ENCODE data around the gene YIPF1.
A peak's percentile ranks its signal among the peaks of the same experiment; 100 is the strongest.

Gene YIPF1

DNA sequence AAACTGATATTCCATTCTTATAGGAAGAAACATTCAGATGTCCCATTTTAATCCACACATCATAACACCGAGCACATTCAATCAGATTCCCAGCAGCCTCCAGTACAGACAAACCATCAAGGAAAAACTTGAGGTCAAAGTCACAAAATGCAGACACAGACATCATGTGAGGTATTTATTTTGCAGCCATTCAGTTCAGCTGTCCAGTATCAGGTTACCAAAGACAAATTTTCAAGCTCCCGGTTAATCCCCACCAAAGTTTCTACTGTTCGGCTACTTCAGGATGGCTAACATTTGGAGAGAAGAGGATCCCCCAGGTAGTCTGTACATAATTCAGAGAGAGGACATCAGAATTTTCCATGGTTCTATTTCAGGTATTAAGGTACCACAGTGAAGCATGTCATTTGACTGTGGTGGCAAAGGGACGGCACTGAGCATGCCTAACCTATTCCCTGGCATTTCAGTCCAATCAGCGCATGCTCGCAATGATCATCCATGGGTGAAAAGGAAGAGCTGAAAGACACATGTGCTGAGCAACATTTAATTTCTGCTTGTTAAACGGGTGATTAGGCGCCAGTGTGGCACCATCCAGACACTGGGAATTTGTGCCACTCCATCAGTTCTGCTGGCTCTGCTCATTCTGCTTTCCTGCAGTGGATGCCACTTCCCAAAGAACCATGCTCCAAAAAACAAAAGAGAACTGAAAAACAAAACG, 37.9 kb downstream of the YIPF1 start:
- no peak for DNase-seq (ENCODE audit: low read depth in 1 of 2, low spot score in 1 of 2)
- no peak for TF ChIP-seq JUND (IDR thresholded peaks at IDR 0.05; ENCODE audit: low read depth)
- in situ Hi-C loops (cut with HindIII; ENCODE audit: low pct_unique_long_range_greater_than_20kb, low sequenced_read_pairs) = no loop called here

DNA sequence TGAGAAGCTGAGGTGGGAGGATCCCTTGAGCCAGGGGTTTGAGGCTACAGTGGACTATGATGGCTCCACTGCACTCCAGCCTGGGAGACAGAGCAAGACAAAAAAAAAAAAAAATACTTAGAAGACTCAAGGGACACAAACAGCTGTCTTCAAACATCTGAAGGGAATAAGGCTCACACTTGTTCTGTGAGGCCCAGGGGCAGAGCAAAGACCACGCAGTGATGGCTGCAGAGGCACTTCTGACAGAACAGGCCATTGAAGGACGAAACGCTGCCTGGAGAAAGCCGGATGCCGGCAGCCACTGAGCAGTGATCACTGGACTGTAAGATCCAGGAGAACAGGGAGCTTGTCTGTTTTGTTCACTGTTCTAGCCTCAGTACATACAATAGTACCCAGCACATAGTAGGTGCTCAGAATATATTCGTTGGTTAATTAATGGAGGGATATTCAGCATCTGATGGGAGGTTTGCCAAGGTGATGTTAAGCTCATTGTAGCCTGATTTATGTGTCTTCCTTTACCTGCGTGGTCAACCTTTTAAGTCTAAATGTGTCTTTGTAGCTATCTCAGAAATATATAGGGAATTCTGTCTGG, 39.4 kb downstream of the YIPF1 start:
- no peak for TF ChIP-seq JUND (IDR thresholded peaks at IDR 0.05; ENCODE audit: low read depth)
- in situ Hi-C loops (cut with HindIII; ENCODE audit: low pct_unique_long_range_greater_than_20kb, low sequenced_read_pairs) = no loop called here
- DNase-seq (ENCODE audit: low read depth in 1 of 2, low spot score in 1 of 2) = no peak

DNA sequence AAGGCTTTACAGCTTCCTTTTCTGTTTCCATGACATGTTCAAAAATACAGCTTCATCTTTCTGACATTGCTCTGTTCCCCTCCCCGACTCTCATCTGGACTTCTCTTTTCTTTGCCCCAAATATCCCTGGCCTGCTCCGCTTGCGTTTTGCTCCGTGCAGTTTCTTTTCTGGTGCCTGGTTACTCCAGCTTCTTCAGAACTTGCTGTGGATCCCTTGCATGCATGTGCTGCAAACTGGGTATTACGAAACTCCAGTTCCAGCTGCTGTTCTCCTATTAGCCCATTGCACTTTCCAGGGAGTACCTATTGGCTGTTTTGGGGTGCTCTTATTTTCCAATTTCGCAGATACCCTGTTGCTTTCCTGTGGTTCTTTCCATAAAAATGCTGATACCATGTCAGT, 41.6 kb downstream of the YIPF1 start:
- no peak for TF ChIP-seq JUND (IDR thresholded peaks at IDR 0.05; ENCODE audit: low read depth)
- no peak for DNase-seq (ENCODE audit: low read depth in 1 of 2, low spot score in 1 of 2)
- in situ Hi-C loops (cut with HindIII; ENCODE audit: low pct_unique_long_range_greater_than_20kb, low sequenced_read_pairs) = no loop called here

DNA sequence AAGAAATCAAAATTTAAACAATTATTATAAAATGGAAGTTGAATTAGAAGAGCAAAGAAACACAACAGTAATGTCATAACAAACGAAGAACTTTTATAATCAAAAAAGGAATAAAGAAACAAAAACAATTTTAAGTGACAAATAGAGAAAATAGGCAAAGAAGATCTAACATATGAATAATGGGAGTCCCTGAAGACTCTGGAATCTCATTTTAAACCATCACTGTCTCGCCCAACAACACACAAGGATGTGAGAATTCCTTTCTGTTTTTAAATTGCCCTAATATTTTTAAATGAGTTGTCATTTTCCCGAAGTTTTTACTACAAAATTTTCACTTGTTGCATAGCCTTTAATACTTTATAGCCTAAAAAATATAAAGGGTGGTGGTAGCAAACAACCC, 47.2 kb downstream of the YIPF1 start:
- in situ Hi-C loops (cut with HindIII; ENCODE audit: low pct_unique_long_range_greater_than_20kb, low sequenced_read_pairs) = no loop called here
- no peak for TF ChIP-seq JUND (IDR thresholded peaks at IDR 0.05; ENCODE audit: low read depth)
- no peak for DNase-seq (ENCODE audit: low read depth in 1 of 2, low spot score in 1 of 2)

DNA sequence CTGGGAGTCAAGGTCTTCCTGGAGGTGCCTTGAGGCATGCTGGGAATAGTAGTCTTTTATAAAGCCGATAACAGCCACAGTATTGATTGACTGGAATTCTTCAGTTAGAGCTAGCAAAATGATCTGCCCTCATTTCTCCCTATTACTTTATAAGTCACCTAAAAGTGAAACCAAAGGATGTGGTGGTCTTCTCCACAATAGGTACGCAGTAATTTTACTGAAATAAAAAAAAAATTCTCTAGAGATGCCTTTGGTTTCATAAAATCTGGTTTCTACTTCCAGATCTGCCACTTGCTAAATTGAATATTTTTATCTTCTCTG, 51.0 kb downstream of the YIPF1 start:
- DNase-seq (ENCODE audit: low read depth in 1 of 2, low spot score in 1 of 2) = no peak
- in situ Hi-C loops (cut with HindIII; ENCODE audit: low pct_unique_long_range_greater_than_20kb, low sequenced_read_pairs) = no loop called here
- no peak for TF ChIP-seq JUND (IDR thresholded peaks at IDR 0.05; ENCODE audit: low read depth)

DNA sequence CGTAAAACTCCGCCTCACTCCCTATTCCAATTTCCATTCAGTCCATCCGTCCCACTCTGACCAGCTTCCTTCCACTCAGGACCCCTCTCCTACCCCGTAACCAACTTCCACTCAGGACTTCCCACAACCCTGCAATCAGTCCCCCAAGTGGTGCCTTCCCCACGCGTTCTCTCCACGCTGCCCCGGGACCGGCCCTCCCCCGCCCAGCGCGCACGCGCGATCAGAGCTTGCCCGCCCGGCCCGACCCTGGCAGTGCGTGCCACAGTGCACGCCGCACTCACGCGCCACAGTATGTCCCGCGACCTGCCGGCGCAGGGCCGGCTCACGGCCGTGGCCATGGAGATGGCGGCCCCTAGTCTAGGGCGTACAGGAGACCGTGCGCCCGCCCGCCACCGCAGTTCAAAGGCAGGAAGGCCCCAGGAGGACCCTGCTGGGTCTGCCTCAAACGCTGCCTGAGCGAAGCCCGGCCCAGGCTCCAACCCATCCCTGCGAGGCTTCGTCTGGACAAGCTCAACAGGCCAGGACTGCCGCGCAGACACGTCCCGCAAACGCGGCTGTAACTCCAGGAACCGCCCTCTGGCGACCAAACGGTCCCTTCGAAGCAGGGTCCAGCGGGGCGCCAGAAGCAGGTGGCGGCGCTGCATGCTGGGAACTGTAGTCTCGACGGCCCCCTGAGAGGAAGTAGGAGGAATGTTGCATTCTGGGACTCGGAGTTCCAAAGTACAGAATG, 51.5 kb downstream of the YIPF1 start, which contains the start of gene NDC1:
Gene NDC1, minus strand, starts transcription at position 373 of the 730 bp plus-strand sequence. Its CDS starts 35 bp downstream, at position 338.
- in situ Hi-C loops (cut with HindIII; ENCODE audit: low pct_unique_long_range_greater_than_20kb, low sequenced_read_pairs) = no loop called here
- DNase-seq (ENCODE audit: low read depth in 1 of 2, low spot score in 1 of 2) = peak; percentile 60 to 96
- TF ChIP-seq JUND (IDR thresholded peaks at IDR 0.05; ENCODE audit: low read depth) = no peak

DNA sequence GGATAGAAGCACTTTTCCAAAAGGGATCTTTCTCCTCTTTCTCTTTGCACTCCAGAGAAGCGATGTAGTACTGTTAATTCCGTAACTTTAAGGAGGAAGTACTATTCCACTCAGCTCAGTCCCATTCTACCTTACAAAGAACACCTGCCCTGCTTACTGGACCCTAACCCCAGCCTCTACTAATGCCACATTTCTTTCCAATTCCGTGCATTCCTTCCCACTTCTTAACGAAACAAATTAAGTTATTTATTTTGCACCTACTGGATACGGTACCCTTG, 52.0 kb downstream of the YIPF1 start:
- TF ChIP-seq JUND (IDR thresholded peaks at IDR 0.05; ENCODE audit: low read depth) = no peak
- DNase-seq (ENCODE audit: low read depth in 1 of 2, low spot score in 1 of 2) = no peak
- in situ Hi-C loops (cut with HindIII; ENCODE audit: low pct_unique_long_range_greater_than_20kb, low sequenced_read_pairs) = no loop called here

DNA sequence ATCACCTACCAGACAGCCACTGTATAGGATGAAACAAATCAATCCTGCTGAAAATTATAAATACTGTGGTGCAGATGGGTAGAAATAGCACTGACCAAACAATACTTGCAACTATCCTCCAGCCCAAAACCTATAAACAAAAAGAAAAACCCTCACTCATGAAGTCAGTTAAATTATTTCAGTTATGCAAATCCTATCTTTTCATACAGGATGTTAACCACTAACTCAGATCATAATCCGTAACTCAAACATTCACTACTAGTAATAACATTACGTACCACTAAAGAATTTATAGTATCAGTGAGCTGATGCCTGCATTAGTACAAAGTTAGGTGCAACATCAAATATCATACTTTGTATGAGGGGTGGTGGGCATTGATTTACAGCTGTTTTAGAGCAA, 54.1 kb downstream of the YIPF1 start:
- no peak for TF ChIP-seq JUND (IDR thresholded peaks at IDR 0.05; ENCODE audit: low read depth)
- in situ Hi-C loops (cut with HindIII; ENCODE audit: low pct_unique_long_range_greater_than_20kb, low sequenced_read_pairs) = no loop called here
- DNase-seq (ENCODE audit: low read depth in 1 of 2, low spot score in 1 of 2) = peak in 1 of 2 experiments; percentile 42

DNA sequence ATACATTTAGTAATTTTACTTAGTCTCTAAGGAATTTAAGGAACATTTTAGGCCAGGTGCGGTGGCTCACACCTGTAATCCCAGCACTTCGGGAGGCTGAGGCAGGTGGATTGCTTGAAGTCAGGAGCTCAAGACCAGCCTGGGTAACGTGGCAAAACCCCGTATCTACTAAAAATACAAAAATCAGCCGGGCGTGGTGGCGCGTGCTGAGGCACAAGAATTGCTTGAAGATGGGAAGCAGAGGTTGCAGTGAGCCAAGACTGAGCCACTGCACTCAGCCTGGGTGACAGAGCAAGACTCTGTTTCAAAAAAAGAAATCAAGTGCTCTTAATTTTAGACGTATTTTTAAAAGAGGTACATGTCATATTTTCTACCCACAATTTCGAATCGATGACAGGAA, 54.8 kb downstream of the YIPF1 start:
- in situ Hi-C loops (cut with HindIII; ENCODE audit: low pct_unique_long_range_greater_than_20kb, low sequenced_read_pairs) = no loop called here

DNA sequence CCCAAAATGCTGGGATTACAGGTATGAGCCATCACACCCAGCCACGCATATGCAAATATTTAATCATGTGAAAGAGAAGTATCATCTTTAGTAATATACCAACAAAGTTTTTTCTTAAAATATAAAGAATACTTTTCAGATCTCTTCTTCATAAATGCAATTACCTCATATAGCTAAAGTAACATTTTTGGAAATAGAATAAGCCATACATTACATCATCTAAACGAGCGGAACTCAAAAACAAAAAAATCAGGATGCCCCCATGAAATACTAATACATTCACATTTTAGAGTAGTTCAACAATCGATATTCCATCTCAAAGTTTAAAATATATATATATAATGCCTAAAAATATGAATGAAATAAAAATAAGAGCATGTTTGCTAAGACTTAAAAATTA, 56.2 kb downstream of the YIPF1 start:
- no peak for DNase-seq (ENCODE audit: low read depth in 1 of 2, low spot score in 1 of 2)
- no peak for TF ChIP-seq JUND (IDR thresholded peaks at IDR 0.05; ENCODE audit: low read depth)
- in situ Hi-C loops (cut with HindIII; ENCODE audit: low pct_unique_long_range_greater_than_20kb, low sequenced_read_pairs) = no loop called here

More for the DNA sequence above, 54.8 kb downstream of the YIPF1 start:
- TF ChIP-seq JUND (IDR thresholded peaks at IDR 0.05; ENCODE audit: low read depth) = no peak
- DNase-seq (ENCODE audit: low read depth in 1 of 2, low spot score in 1 of 2) = no peak

DNA sequence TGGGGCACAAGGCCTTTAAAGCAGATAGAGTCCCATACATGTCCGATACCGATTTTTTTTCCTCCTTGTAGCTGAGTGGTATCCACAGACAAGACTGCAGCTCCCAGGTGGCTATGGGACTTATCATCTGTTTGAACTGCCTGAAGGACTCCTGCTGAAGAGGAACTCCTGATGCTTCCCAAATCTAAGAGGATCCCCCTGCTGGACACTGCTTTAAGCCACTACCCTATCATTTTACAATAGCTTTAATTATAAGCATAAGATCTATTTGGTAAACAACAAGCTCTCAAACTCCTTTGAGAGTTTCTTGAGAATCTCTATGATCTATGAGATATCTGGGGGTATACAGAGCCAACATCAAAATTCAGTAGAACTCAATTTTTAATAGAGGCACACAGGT, 63.2 kb downstream of the YIPF1 start:
- in situ Hi-C loops (cut with HindIII; ENCODE audit: low pct_unique_long_range_greater_than_20kb, low sequenced_read_pairs) = no loop called here
- no peak for TF ChIP-seq JUND (IDR thresholded peaks at IDR 0.05; ENCODE audit: low read depth)
- DNase-seq (ENCODE audit: low read depth in 1 of 2, low spot score in 1 of 2) = no peak

DNA sequence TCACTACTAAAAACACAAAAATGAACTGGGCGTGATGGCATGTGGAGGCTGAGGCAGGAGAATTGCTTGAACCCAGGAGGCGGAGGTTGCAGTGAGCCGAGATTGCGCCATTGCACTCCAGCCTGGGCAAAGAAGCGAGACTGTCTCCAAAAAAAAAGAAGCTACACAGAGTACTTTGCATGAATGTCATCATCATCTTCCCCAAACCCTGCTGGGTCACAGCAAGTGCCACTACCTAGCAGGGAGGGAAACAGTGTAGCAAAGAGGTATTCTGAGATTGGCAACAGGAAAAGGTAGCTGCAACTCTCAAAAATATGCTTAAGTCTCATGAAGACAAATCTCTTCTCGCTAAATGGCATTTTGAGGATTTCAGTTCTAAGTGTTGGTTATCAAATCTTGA, 64.3 kb downstream of the YIPF1 start:
- in situ Hi-C loops (cut with HindIII; ENCODE audit: low pct_unique_long_range_greater_than_20kb, low sequenced_read_pairs) = no loop called here
- no peak for TF ChIP-seq JUND (IDR thresholded peaks at IDR 0.05; ENCODE audit: low read depth)
- DNase-seq (ENCODE audit: low read depth in 1 of 2, low spot score in 1 of 2) = no peak

DNA sequence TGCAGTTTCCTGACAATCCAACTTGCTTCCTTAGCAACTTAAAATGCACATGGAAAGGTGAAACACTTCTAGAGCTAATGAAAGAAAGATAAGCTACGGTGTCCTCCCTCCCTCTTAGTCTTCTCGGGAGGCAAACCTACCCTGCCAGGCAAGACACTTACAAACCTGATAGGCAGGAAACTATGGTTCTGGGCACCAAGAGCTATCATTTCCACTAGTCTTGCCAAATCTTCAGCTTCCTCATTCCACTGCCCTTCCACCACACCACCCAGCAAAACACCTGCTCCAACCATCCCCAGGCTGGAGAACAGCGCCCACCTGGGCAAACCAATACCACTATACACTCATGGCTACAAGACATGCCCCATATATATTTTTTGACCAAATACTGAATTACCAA, 66.7 kb downstream of the YIPF1 start:
- DNase-seq (ENCODE audit: low read depth in 1 of 2, low spot score in 1 of 2) = no peak
- in situ Hi-C loops (cut with HindIII; ENCODE audit: low pct_unique_long_range_greater_than_20kb, low sequenced_read_pairs) = no loop called here
- no peak for TF ChIP-seq JUND (IDR thresholded peaks at IDR 0.05; ENCODE audit: low read depth)
